Left ventricle myocardium inferior (tissue), 1 donor: ENCODE measurements around the gene ARMH3. TPM values are rescaled to one million over a fixed set of nuclear protein-coding genes. Genes with fewer than 3 reads are reported as not detected.

Experiments used
- DNase-seq: peaks from one replicate; pipeline ENCODE4 v3.0.0-alpha.2; 2020
- H3K27ac ChIP-seq: fragments of 200-600 bp; replicated peaks from 2 replicates; pipeline ENCODE4 v1.8.0; 2021
- H3K27me3 ChIP-seq: fragments of 200-600 bp; 2 replicates; pipeline ENCODE4 v1.8.0; 2021; ENCODE audit warnings: low read depth
- H3K36me3 ChIP-seq: fragments of 200-600 bp; 2 replicates; pipeline ENCODE4 v1.8.0; 2021
- H3K4me1 ChIP-seq: fragments of 200-600 bp; 2 replicates; pipeline ENCODE4 v1.8.0; 2021
- H3K4me3 ChIP-seq: fragments of 200-600 bp; 2 replicates; pipeline ENCODE4 v1.8.0; 2021; ENCODE audit warnings: mild to moderate bottlenecking, moderate library complexity
- H3K9me3 ChIP-seq: fragments of 200-600 bp; replicated peaks from 2 replicates; pipeline ENCODE4 v1.8.0; 2021
- CTCF ChIP-seq: fragments of 200-600 bp; IDR thresholded peaks from 2 replicates; pipeline ENCODE4 v1.8.0; 2021; ENCODE audit warnings: antibody characterized with exemption, mild to moderate bottlenecking, borderline replicate concordance
- intact Hi-C: fragments of 100-400 bp; cut with micrococcal nuclease; formaldehyde crosslinking; loops from one replicate; pipeline ENCODE4 v1.11.0; 2022
- total RNA-seq: library from RNA; stranded (reverse); fragmentation: NEBNext Ultra II Directional; extraction: Animal tissue kit (Norgen Biotek cat#: 25700); gene quantifications from one replicate; pipeline ENCODE4 v1.2.1, GENCODE V29; 2021
- donor health status: DM: no; HTN: yes; CAD: no; lungs with severe emphysema.

Gene ARMH3
- total RNA-seq, 1 donor from 2014 or later, result 58.9 TPM

GRCh38 chr10:102068216-102068615 lies 12.2 kb upstream of the ARMH3 start:
- intact Hi-C loops, result no loop called here
- peak overlapping the region; percentile 10 for H3K27ac ChIP-seq
- H3K9me3 ChIP-seq, result no peaks in the 10 kb centered on the region
- TF ChIP-seq CTCF, result no peak
- peaks cover 47% of the 10 kb centered on the region for H3K4me1 ChIP-seq
- no peak for DNase-seq
- no peak overlapping the region for H3K4me3 ChIP-seq
- H3K27me3 ChIP-seq, result no peaks in the 10 kb centered on the region
- H3K36me3 ChIP-seq, result no peaks in the 10 kb centered on the region

GRCh38 chr10:102067091-102067916 lies 11.3 kb upstream of the ARMH3 start:
- intact Hi-C loops, result no loop called here
- Histone ChIP-seq H3K9me3 (no peaks in the 10 kb centered on the region), H3K27ac (no peak overlapping the region), H3K4me3 (peak overlapping the region; percentile 100), H3K4me1 (peaks cover 47% of the 10 kb centered on the region), H3K27me3 (no peaks in the 10 kb centered on the region), H3K36me3 (no peaks in the 10 kb centered on the region)
- DNase-seq, result no peak
- TF ChIP-seq CTCF, result no peak

GRCh38 chr10:102066399-102067088 lies 10.6 kb upstream of the ARMH3 start:
- peaks cover 47% of the 10 kb centered on the region for H3K4me1 ChIP-seq
- intact Hi-C loops, result no loop called here

GRCh38 chr10:102065561-102066398 lies 9.8 kb upstream of the ARMH3 start:
- DNase-seq, result peak; percentile 25
- Histone ChIP-seq H3K4me3 (peak overlapping the region; percentile 100), H3K27ac (peak overlapping the region; percentile 97), H3K9me3 (no peaks in the 10 kb centered on the region), H3K4me1 (peaks cover 47% of the 10 kb centered on the region), H3K36me3 (no peaks in the 10 kb centered on the region), H3K27me3 (no peaks in the 10 kb centered on the region)
- no peak for TF ChIP-seq CTCF
- intact Hi-C loops, result no loop called here

More at GRCh38 chr10:102066399-102067088, 10.6 kb upstream of the ARMH3 start:
- no peak for TF ChIP-seq CTCF
- H3K27ac ChIP-seq, result peak overlapping the region; percentile 97
- H3K36me3 ChIP-seq, result no peaks in the 10 kb centered on the region
- H3K27me3 ChIP-seq, result no peaks in the 10 kb centered on the region
- no peak for DNase-seq
- H3K9me3 ChIP-seq, result no peaks in the 10 kb centered on the region
- H3K4me3 ChIP-seq, result peak overlapping the region; percentile 100

- peak; percentile 35 for TF ChIP-seq CTCF
- intact Hi-C loops, result no loop called here
- DNase-seq, result peak; percentile 93
- Histone ChIP-seq H3K27ac (peak within 1 kb of the TSS; percentile 97), H3K36me3 (no peaks in the 10 kb centered on the region), H3K4me1 (peaks cover 47% of the 10 kb centered on the region), H3K9me3 (no peaks in the 10 kb centered on the region), H3K4me3 (peak within 1 kb of the TSS; percentile 100), H3K27me3 (no peaks in the 10 kb centered on the region)
Measured at GRCh38 chr10:102064868-102065560, 9.0 kb upstream of the ARMH3 start, which contains the start of gene HPS6. Gene HPS6, plus strand, starts transcription at chr10:102065349. Its CDS starts 126 bp downstream, at chr10:102065475.
